Coronary artery (tissue), 2 donors: ENCODE results near the gene TAS1R1.
A peak's percentile ranks its signal among the peaks of the same experiment; 100 is the strongest.

ENCODE experiments used
- DNase-seq: peaks from one replicate; pipeline ENCODE4 v3.0.0-alpha.2; 2017; ENCODE audit warnings: low spot score
- H3K27ac ChIP-seq, 2 donors: fragments of 200-600 bp; sonication (generic); one replicate each; pipeline ENCODE4 v1.5.1; 2016 to 2019
- H3K4me3 ChIP-seq: fragments of 200-600 bp; sonication (generic); 2 replicates; pipeline ENCODE4 v1.5.1; 2016; ENCODE audit warnings: mild to moderate bottlenecking, moderate library complexity
- TF ChIP-seq, protein P1 (sequence below): fragments of 200-600 bp; sonication (generic); IDR thresholded peaks from one replicate; pipeline ENCODE4 v1.5.1; 2019; ENCODE audit warnings: antibody characterized with exemption

The TAS1R1 gene

DNA sequence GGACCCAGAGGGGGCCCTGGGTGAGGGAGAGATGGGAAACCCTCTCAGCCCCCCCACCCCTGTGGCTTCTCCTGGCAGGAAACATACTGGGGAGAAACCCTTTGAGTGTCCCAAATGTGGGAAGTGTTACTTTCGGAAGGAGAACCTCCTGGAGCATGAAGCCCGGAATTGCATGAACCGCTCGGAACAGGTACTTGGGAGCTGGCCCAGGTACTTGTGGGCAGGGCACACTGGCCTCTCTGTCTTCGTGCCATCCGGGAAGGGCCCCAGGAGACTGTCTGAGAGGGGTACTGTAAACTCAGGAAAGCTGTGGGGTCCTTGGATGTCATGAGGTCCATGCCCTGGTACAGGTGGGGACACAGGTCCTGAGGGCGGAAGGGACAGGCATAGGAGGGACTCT lies 30.7 kb downstream of the TAS1R1 start:
- Histone ChIP-seq H3K4me3 (no peak overlapping the region), H3K27ac (no peak overlapping the region)
- DNase-seq, result no peak
- TF ChIP-seq, protein P1, sequence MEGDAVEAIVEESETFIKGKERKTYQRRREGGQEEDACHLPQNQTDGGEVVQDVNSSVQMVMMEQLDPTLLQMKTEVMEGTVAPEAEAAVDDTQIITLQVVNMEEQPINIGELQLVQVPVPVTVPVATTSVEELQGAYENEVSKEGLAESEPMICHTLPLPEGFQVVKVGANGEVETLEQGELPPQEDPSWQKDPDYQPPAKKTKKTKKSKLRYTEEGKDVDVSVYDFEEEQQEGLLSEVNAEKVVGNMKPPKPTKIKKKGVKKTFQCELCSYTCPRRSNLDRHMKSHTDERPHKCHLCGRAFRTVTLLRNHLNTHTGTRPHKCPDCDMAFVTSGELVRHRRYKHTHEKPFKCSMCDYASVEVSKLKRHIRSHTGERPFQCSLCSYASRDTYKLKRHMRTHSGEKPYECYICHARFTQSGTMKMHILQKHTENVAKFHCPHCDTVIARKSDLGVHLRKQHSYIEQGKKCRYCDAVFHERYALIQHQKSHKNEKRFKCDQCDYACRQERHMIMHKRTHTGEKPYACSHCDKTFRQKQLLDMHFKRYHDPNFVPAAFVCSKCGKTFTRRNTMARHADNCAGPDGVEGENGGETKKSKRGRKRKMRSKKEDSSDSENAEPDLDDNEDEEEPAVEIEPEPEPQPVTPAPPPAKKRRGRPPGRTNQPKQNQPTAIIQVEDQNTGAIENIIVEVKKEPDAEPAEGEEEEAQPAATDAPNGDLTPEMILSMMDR, result no peak

DNA sequence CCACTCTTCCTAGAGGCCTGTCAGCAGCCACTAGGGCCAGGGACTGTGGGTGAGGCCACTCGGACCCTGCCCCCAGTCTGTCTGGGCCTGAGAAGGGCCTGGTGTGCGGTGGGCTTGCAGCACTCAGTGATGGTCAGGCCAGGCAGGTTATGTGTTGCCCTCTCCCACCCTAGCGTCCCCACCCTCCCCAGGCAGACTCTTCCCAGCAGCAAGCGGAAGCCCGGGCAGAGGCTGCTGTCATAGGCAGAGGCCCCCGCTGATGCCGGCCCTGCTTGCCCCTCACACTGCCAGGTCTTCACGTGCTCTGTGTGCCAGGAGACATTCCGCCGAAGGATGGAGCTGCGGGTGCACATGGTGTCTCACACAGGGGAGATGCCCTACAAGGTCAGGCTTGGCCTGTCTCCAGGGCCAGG lies 31.3 kb downstream of the TAS1R1 start:
- no peak overlapping the region for H3K27ac ChIP-seq
- no peak for DNase-seq
- no peak overlapping the region for H3K4me3 ChIP-seq
- TF ChIP-seq, protein P1, result no peak

DNA sequence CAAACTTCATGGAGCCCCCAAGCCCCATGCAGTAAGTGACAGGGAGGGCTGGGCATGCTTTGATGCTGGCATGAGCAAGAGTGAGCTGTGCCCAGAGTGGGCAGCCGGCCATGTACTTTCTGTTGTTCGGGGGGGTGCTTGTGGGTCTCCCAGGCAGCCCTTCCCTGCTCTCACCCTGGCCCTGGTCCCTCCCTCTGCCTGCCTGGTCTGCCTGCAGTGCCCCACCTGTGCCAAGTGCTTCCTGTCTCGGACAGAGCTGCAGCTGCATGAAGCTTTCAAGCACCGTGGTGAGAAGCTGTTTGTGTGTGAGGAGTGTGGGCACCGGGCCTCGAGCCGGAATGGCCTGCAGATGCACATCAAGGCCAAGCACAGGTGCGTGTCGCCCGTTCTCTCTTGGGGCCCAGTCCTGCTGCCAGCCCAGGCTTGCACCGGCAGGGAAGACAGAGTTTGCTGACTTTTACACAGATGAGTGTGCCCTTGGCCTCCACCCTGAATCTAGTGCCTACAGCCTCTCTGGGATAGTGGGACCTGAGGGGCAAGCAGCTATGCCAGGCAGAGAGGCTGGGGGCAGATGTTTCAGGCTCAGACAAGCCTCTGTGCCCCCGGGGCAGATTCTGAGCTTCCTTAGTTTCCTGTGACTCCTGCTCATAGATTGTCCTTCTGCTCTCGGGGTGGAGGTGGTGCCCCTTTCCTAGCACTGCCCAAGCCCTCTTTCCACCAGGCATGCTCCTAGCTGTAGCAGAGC lies 32.3 kb downstream of the TAS1R1 start:
- TF ChIP-seq, protein P1, result no peak
- no peak for DNase-seq
- Histone ChIP-seq H3K27ac (peak overlapping the region; percentile 35 to 54), H3K4me3 (no peak overlapping the region)

DNA sequence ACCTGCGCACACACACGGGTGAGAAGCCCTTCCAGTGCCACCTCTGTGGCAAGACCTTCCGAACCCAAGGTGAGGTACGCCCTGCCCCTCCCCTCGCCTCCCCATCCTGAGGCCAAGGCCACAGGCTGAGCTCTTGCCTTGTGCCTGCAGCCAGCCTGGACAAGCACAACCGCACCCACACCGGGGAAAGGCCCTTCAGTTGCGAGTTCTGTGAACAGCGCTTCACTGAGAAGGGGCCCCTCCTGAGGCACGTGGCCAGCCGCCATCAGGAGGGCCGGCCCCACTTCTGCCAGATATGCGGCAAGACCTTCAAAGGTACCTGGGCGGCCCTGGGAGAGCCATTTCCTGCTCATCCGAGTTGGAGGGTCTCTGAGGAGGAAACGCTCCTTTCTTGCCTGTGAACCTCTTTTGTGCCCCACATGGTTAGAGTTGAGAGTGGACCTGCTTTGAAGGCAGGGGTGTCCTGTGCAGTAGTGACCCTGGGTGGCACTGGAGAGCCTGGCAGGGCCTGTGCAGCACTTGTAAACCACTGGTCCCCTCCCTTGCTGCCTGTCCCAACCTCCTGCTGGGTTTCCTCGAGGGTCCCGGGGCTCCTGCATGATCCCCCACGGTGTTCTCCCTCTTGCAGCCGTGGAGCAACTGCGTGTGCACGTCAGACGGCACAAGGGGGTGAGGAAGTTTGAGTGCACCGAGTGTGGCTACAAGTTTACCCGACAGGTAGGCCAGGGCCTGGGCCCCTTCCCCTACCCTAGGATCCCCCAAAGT lies 33.2 kb downstream of the TAS1R1 start:
- TF ChIP-seq, protein P1, result no peak
- no peak for DNase-seq
- Histone ChIP-seq H3K4me3 (no peak overlapping the region), H3K27ac (peak overlapping the region in 1 of 2 donors; percentile 37)

DNA sequence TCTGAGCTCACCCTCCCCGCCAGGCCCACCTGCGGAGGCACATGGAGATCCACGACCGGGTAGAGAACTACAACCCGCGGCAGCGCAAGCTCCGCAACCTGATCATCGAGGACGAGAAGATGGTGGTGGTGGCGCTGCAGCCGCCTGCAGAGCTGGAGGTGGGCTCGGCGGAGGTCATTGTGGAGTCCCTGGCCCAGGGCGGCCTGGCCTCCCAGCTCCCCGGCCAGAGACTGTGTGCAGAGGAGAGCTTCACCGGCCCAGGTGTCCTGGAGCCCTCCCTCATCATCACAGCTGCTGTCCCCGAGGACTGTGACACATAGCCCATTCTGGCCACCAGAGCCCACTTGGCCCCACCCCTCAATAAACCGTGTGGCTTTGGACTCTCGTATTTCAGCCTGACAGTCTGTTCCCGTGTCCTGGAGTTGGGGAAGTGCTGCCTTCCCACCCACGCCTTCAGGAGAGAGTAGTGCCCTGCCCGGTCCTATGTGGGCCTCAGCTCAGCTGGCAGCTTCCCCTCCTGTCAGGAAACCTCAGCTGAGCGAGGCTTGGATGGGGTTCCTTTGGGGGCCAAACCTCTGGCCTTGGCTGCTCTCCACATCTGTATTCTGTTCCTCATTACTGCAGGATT lies 33.9 kb downstream of the TAS1R1 start:
- no peak for DNase-seq
- H3K4me3 ChIP-seq, result no peak overlapping the region
- H3K27ac ChIP-seq, result peak overlapping the region; percentile 3 to 37
- TF ChIP-seq, protein P1, result no peak

DNA sequence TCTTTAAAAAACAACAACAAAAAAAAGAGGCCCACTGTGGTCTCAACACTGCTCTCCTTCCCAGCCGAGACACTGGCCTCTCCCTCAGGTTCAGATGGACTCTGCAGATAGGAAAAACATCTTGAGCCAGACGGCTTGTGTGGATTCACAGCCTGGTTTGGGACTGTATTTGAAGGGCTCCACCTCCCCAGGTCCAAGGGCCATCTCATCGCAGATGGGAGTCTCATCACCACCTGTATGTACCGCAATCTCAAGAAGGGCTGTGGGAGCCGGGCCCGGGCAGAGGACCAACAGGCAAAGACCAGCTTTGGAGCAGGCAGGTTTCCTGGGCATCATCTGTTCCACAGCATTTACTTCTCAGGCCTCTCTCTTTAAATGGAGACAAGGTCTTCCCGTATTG lies 34.9 kb downstream of the TAS1R1 start:
- Histone ChIP-seq H3K27ac (peak overlapping the region; percentile 72 to 77), H3K4me3 (no peak overlapping the region)
- TF ChIP-seq, protein P1, result no peak
- no peak for DNase-seq
